ENCODE results near the gene SUMO3.

DNA sequence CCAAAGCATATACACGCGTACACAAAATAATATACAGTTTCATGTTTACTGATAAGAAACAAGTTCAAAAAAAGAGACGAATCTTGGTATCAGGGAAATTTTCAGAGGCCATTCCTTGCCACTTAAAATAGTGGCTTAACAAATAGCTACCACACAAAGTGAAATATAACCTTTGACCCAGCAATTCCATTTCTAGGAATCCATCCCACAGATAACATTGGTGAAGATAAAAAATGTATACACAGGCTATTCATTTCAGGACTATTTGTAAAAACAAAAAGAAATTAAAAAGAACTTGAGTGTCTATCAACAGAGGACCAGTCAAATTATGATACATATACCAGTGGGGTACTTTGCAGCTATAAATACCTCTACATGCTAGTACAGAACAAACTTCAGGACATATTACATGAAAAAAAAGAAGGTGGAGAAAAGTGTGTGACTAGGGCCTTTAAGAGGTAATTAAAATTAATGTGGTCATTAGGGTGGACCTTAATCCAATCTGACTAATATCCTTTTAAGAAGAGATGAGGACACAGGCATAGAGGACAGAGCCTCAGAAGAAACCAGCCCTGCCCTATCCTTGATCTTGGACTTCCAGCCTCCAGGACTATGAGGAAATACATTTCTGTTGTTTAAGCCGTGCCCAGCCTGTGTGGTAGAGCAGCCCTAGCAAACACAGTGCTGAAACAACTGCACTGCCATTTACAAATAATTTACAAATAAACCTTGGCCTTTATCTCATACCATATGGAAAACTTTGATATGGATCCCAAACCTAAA lies 24.1 kb downstream of the SUMO3 start:
- TF ChIP-seq, protein P1, sequence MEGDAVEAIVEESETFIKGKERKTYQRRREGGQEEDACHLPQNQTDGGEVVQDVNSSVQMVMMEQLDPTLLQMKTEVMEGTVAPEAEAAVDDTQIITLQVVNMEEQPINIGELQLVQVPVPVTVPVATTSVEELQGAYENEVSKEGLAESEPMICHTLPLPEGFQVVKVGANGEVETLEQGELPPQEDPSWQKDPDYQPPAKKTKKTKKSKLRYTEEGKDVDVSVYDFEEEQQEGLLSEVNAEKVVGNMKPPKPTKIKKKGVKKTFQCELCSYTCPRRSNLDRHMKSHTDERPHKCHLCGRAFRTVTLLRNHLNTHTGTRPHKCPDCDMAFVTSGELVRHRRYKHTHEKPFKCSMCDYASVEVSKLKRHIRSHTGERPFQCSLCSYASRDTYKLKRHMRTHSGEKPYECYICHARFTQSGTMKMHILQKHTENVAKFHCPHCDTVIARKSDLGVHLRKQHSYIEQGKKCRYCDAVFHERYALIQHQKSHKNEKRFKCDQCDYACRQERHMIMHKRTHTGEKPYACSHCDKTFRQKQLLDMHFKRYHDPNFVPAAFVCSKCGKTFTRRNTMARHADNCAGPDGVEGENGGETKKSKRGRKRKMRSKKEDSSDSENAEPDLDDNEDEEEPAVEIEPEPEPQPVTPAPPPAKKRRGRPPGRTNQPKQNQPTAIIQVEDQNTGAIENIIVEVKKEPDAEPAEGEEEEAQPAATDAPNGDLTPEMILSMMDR (IDR thresholded peaks at IDR 0.05; ENCODE audit: low read depth, low read length), result no peak
- TF ChIP-seq EZH2phosphoT487 (IDR thresholded peaks at IDR 0.05; ENCODE audit: low read depth), result no peak

All from OCI-LY3 (cell line).